Measurements from ENCODE around the gene SPATS2L.
A peak's percentile ranks its signal among the peaks of the same experiment; 100 is the strongest.
"Not testable (repeated sequence)": the region's sequence is repeated elsewhere in the genome, so short reads cannot be mapped to it uniquely, and the experiment has no call there.

Gene SPATS2L

GRCh38 chr2:200320991-200321390 is 14.5 kb downstream of the SPATS2L start:
- no peak for DNase-seq

GRCh38 chr2:200321780-200322534 is 15.5 kb downstream of the SPATS2L start:
- DNase-seq = no peak

- DNase-seq = no peak
Measured at GRCh38 chr2:200322607-200323006, 16.1 kb downstream of the SPATS2L start.

GRCh38 chr2:200324362-200324761 is 17.9 kb downstream of the SPATS2L start:
- DNase-seq = no peak

- no peak for DNase-seq
Measured at GRCh38 chr2:200329384-200329783, 22.9 kb downstream of the SPATS2L start.

- no peak for DNase-seq
Measured at GRCh38 chr2:200329798-200330197, 23.3 kb downstream of the SPATS2L start.

- no peak for DNase-seq
Measured at GRCh38 chr2:200330351-200331060, 24.0 kb downstream of the SPATS2L start.

GRCh38 chr2:200331061-200331400 is 24.5 kb downstream of the SPATS2L start:
- no peak for DNase-seq

- DNase-seq = peak; percentile 20 to 32
Measured at GRCh38 chr2:200335657-200336056, 29.2 kb downstream of the SPATS2L start.

GRCh38 chr2:200336980-200337615 is 30.6 kb downstream of the SPATS2L start:
- DNase-seq = no peak

- no peak for DNase-seq
Measured at GRCh38 chr2:200337621-200338020, 31.1 kb downstream of the SPATS2L start.

GRCh38 chr2:200338692-200339091 is 32.2 kb downstream of the SPATS2L start:
- DNase-seq = no peak

GRCh38 chr2:200340508-200341224 is 34.2 kb downstream of the SPATS2L start:
- no peak for DNase-seq

- DNase-seq = no peak
Measured at GRCh38 chr2:200341376-200341775, 34.9 kb downstream of the SPATS2L start.

- no peak for DNase-seq
Measured at GRCh38 chr2:200342235-200342634, 35.7 kb downstream of the SPATS2L start.

- no peak for DNase-seq
Measured at GRCh38 chr2:200342654-200343053, 36.2 kb downstream of the SPATS2L start.

- not testable (repeated sequence) for DNase-seq
Measured at GRCh38 chr2:200344202-200344601, 37.7 kb downstream of the SPATS2L start.

GRCh38 chr2:200345975-200346374 is 39.5 kb downstream of the SPATS2L start:
- DNase-seq = no peak

- no peak for DNase-seq
Measured at GRCh38 chr2:200347301-200347700, 40.8 kb downstream of the SPATS2L start.

GRCh38 chr2:200348897-200349563 is 42.5 kb downstream of the SPATS2L start:
- no peak for DNase-seq

- DNase-seq = no peak
Measured at GRCh38 chr2:200349868-200350267, 43.4 kb downstream of the SPATS2L start.

- no peak for DNase-seq
Measured at GRCh38 chr2:200350850-200351285, 44.4 kb downstream of the SPATS2L start.

GRCh38 chr2:200351815-200352214 is 45.3 kb downstream of the SPATS2L start:
- no peak for DNase-seq

Data from NCI-H2081 (cell line).